NCI-H2081 treated with DMSO at 0.1 percent for 48 hours (cell line): ENCODE data around the gene SIN3A.
A peak's percentile ranks its signal among the peaks of the same experiment; 100 is the strongest.

ENCODE experiments used
- DNase-seq: peaks from one replicate; lab custom pipeline; 2025; lab: John Stamatoyannopoulos, UW

SIN3A gene

GRCh38 chr15:75371901-75372688, 79.4 kb downstream of the SIN3A start:
- DNase-seq: no peak

GRCh38 chr15:75371486-75371885, 80.0 kb downstream of the SIN3A start:
- DNase-seq: no peak

- no peak for DNase-seq
Measured at GRCh38 chr15:75369897-75370581, 81.5 kb downstream of the SIN3A start.

- DNase-seq: no peak
Measured at GRCh38 chr15:75368689-75369239, 82.7 kb downstream of the SIN3A start.

- DNase-seq: peak; percentile 86
Measured at GRCh38 chr15:75367913-75368688, 83.4 kb downstream of the SIN3A start, which contains the start of gene MAN2C1. Gene MAN2C1, minus strand, starts transcription at chr15:75368607. Its CDS starts 24 bp downstream, at chr15:75368583.

- DNase-seq: no peak
Measured at GRCh38 chr15:75367406-75367912, 84.0 kb downstream of the SIN3A start.

GRCh38 chr15:75367006-75367405, 84.5 kb downstream of the SIN3A start:
- DNase-seq: no peak

- no peak for DNase-seq
Measured at GRCh38 chr15:75366163-75366562, 85.3 kb downstream of the SIN3A start.

GRCh38 chr15:75364881-75365280, 86.6 kb downstream of the SIN3A start:
- DNase-seq: no peak

- no peak for DNase-seq
Measured at GRCh38 chr15:75363786-75364185, 87.7 kb downstream of the SIN3A start.

- no peak for DNase-seq
Measured at GRCh38 chr15:75362642-75363249, 88.7 kb downstream of the SIN3A start.

GRCh38 chr15:75361989-75362641, 89.4 kb downstream of the SIN3A start:
- no peak for DNase-seq

- no peak for DNase-seq
Measured at GRCh38 chr15:75361361-75361988, 90.0 kb downstream of the SIN3A start.

- no peak for DNase-seq
Measured at GRCh38 chr15:75360856-75361255, 90.6 kb downstream of the SIN3A start.

GRCh38 chr15:75360391-75360790, 91.1 kb downstream of the SIN3A start:
- DNase-seq: no peak

GRCh38 chr15:75359537-75360250, 91.8 kb downstream of the SIN3A start:
- no peak for DNase-seq

- no peak for DNase-seq
Measured at GRCh38 chr15:75358771-75359536, 92.5 kb downstream of the SIN3A start.

GRCh38 chr15:75357976-75358673, 93.4 kb downstream of the SIN3A start:
- no peak for DNase-seq

GRCh38 chr15:75356517-75356916, 95.0 kb downstream of the SIN3A start:
- no peak for DNase-seq
